Psoas muscle (tissue), 8 donors: Measurements from ENCODE around the gene CHRM5. TPM values are rescaled to one million over a fixed set of nuclear protein-coding genes. Genes with fewer than 3 reads are reported as not detected.

Experiments
- ATAC-seq, 4 donors: fragments of 200-7000 bp; cut with Tn5 transposase; one replicate each; pipeline ENCODE4 v1.9.1; 2020; ENCODE audit warnings: moderate library complexity in 3 of 4, mild to moderate bottlenecking in 2 of 4
- DNase-seq, 2 donors: peaks; one replicate each; pipeline ENCODE4 v3.0.0-alpha.2; 2020
- H3K27ac ChIP-seq: fragments of 200-600 bp; one replicate; pipeline ENCODE4 v1.8.0; 2022
- H3K27me3 ChIP-seq, 3 donors: fragments of 200-600 bp in 1 of 3; one replicate each; pipeline versions ENCODE4 v1.6.1 to v1.8.0; 2013 to 2022; ENCODE audit warnings: low read length in 2 of 3, mild to moderate bottlenecking in 2 of 3, moderate library complexity in 1 of 3; ENCODE audit not compliant: insufficient read depth in 3 of 3
- H3K36me3 ChIP-seq, 2 donors: fragments of 200-600 bp in 1 of 2; one replicate each; pipeline versions ENCODE4 v1.6.1 to v1.8.0; 2013 to 2022; ENCODE audit warnings: low read depth in 1 of 2, mild to moderate bottlenecking in 1 of 2, moderate library complexity in 1 of 2; ENCODE audit not compliant: insufficient read depth in 1 of 2
- H3K4me1 ChIP-seq: fragments of 200-600 bp; one replicate; pipeline ENCODE4 v1.8.0; 2022
- H3K4me3 ChIP-seq: fragments of 200-600 bp; one replicate; pipeline ENCODE4 v1.8.0; 2022; ENCODE audit warnings: mild to moderate bottlenecking
- H3K9me3 ChIP-seq: fragments of 200-600 bp; one replicate; pipeline ENCODE4 v1.8.0; 2022
- WGBS, 3 donors: extraction: QIAGEN DNeasy Blood & Tissue Kit; methylation state at CpG; one replicate each; pipeline versions ENCODE4 v1.1.6 to v1.1.7; 2013; 5-methylcytosine and 5-hydroxymethylcytosine counted together
- intact Hi-C, 2 donors: fragments of 100-400 bp; cut with DNase I; formaldehyde crosslinking; loops; one replicate each; pipeline versions ENCODE4 v1.11.0 to v1.14.2; 2022
- polyA plus RNA-seq, 3 donors: library from polyadenylated mRNA; stranded (reverse); fragments of 200-250 nt; gene quantifications; one replicate each; pipeline ENCODE4 v1.2.3, GENCODE V29; 2013
- total RNA-seq, 4 donors: library from RNA; stranded (reverse); fragmentation: NEBNext Ultra II Directional in 2 of 4; extraction: Animal tissue kit (Norgen Biotek cat#: 25700) in 2 of 4; gene quantifications; one replicate each; pipeline versions ENCODE4 v1.2.1 to v1.2.4, GENCODE V29; 2021 to 2023
- TF ChIP-seq, protein P1 (sequence below): fragments of 200-600 bp; IDR thresholded peaks from one replicate; pipeline ENCODE4 v1.8.0; 2022; ENCODE audit warnings: antibody characterized with exemption
- donor health status: healthy with polysubstance abuse.
- donor health status: DM: no; HTN: no; CAD: no; lungs with moderate emphysema.
- donor health status: Bipolar disorder and iron deficiency.
- donor health status: healthy.
- donor health status: DM: yes; HTN: yes; CAD: no.
- donor health status: DM: no; HTN: no; CAD: no.
- donor health status: DM: no; HTN: no; CAD: no.
- donor health status: DM: yes; HTN: yes; CAD: no.

Gene CHRM5
- total and polyA plus RNA-seq, 7 donors = under 0.01 to 0.04 TPM; not detected in 5

DNA sequence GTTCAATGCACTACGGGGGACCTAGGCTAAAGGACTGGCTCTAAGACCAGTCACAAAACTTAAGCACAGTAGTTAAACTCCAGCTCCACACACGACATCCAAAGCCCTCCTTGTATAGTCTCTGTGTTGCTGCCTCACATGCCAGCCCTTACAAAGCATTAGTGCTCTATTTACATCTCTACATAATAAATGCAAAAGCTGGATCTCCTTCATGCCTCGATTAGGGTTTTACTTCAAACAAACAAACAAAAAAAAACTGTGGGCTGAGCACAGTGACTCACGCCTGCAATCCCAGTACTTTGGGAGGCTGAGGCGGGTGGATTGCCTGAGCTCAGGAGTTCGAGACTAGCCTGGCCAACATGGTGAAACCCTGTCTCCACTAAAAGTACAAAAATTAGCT lies 143.2 kb downstream of the CHRM5 start:
- Histone ChIP-seq H3K27me3 (no peaks in the 10 kb centered on the region), H3K36me3 (no peaks in the 10 kb centered on the region), H3K9me3 (no peaks in the 10 kb centered on the region), H3K27ac (no peak overlapping the region), H3K4me1 (no peaks in the 10 kb centered on the region), H3K4me3 (no peak overlapping the region)
- intact Hi-C loops = loop anchor here (2.0 to 5.0 kb wide), 2 partner anchors 99 to 101 kb away; partner anchors contain the start of gene KATNBL1 (in 2 of the 2)
- TF ChIP-seq, protein P1, sequence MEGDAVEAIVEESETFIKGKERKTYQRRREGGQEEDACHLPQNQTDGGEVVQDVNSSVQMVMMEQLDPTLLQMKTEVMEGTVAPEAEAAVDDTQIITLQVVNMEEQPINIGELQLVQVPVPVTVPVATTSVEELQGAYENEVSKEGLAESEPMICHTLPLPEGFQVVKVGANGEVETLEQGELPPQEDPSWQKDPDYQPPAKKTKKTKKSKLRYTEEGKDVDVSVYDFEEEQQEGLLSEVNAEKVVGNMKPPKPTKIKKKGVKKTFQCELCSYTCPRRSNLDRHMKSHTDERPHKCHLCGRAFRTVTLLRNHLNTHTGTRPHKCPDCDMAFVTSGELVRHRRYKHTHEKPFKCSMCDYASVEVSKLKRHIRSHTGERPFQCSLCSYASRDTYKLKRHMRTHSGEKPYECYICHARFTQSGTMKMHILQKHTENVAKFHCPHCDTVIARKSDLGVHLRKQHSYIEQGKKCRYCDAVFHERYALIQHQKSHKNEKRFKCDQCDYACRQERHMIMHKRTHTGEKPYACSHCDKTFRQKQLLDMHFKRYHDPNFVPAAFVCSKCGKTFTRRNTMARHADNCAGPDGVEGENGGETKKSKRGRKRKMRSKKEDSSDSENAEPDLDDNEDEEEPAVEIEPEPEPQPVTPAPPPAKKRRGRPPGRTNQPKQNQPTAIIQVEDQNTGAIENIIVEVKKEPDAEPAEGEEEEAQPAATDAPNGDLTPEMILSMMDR = no peak
- 70 to 74% (median 71%) methylated on average over 6 of the region's 6 CpGs for WGBS, 3 donors
- no peak for DNase-seq
- ATAC-seq = no peak

DNA sequence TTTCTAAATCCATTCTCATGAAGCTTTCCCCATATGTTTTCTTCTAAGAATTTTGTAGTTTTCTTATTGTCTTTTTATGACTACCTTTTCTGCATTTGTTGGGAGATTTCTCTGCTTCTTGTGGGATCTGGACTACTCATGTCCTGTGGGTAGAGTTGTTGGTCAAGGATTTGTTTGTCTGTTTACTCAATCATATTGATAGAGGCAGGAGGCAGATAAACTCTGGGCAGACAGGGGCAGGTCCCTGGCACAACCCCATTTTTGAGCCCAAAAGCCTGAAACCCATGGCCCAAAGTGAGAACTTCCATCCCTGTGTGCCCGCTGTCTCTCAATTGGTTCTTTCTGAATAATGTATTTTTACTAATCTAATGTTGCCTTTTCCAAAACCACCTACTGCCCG lies 145.9 kb downstream of the CHRM5 start:
- no peak for DNase-seq
- TF ChIP-seq, protein P1 = no peak
- Histone ChIP-seq H3K27me3 (peaks cover 0 to 2% (median 0%) of the 10 kb centered on the region in 3 donors), H3K4me1 (no peaks in the 10 kb centered on the region), H3K4me3 (no peak overlapping the region), H3K27ac (no peak overlapping the region), H3K36me3 (no peaks in the 10 kb centered on the region), H3K9me3 (no peaks in the 10 kb centered on the region)
- ATAC-seq = no peak
- 48 to 50% (median 50%) methylated on average over 2 of the region's 2 CpGs for WGBS, 3 donors
- intact Hi-C loops = loop anchor here in 1 of 2 donors (5.0 kb wide), 1 partner anchor 98 kb away; the partner anchor contains the start of gene KATNBL1

DNA sequence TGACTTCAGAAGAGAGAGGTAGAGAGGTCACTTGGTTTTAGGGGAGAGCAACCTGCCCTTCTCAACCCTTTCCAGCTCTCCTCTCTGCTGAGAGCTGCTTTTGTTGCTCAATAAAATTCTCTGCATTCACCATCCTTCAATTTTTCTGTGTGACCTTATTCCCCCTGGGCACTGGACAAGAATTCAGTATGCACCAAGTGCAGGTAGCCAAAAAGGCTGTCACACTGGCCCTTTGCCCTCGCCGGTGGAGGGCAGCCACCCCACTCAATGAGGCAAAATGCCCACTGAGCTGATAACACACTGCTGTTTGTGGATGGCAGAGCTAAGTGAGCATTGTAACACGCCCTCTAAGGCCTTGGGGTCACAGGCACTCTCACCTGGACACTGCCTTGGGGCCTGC lies 146.4 kb downstream of the CHRM5 start:
- ATAC-seq (no peak), DNase-seq (no peak)
- intact Hi-C loops = loop anchor here in 1 of 2 donors (5.0 kb wide), 1 partner anchor 98 kb away; the partner anchor contains the start of gene KATNBL1
- TF ChIP-seq, protein P1 = no peak
- no peak overlapping the region for H3K4me3 ChIP-seq
- no peak overlapping the region for H3K27ac ChIP-seq
- no peaks in the 10 kb centered on the region for H3K36me3 ChIP-seq
- 46 to 62% (median 57%) methylated on average over 3 of the region's 3 CpGs for WGBS, 3 donors
- no peaks in the 10 kb centered on the region for H3K9me3 ChIP-seq
- peaks cover 0 to 2% (median 0%) of the 10 kb centered on the region in 3 donors for H3K27me3 ChIP-seq
- no peaks in the 10 kb centered on the region for H3K4me1 ChIP-seq

DNA sequence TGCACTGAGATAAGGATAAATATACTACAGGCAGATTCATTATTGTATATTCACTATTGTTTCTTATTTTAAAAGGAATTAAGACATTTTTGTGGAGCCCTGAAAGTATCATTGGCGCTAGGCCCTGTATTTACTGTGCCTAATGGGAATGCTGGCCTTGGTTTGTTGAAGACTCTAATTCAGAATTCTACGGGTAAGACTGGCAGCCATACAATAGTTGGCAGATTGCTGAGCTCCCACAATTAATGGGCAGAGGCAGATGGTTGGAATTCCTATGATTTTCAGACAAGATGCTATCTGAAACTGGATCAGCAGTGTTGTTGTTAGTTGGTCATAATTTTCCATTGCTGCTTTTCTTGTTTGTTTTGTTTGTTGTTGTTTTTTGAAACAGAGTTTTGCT lies 148.3 kb downstream of the CHRM5 start:
- no peaks in the 10 kb centered on the region for H3K36me3 ChIP-seq
- WGBS, 3 donors = 39 to 48% (median 45%) methylated on average over 2 of the region's 2 CpGs
- H3K27ac ChIP-seq = no peak overlapping the region
- no peaks in the 10 kb centered on the region for H3K4me1 ChIP-seq
- peaks cover 0 to 2% (median 0%) of the 10 kb centered on the region in 3 donors for H3K27me3 ChIP-seq
- TF ChIP-seq, protein P1 = no peak
- no peak for DNase-seq
- intact Hi-C loops = no loop called here
- no peaks in the 10 kb centered on the region for H3K9me3 ChIP-seq
- H3K4me3 ChIP-seq = no peak overlapping the region
- ATAC-seq = no peak

Other genes with a start within 250 kb of the CHRM5 start
- 10 to 100 TPM; 17.2 to 30.3 (median 21.6) TPM for gene AVEN, start 70.7 kb downstream of the CHRM5 start, total RNA-seq
- 10 to 100 TPM; 20.9 to 23.4 (median 22.9) TPM for gene AVEN, start 70.7 kb downstream of the CHRM5 start, polyA plus RNA-seq
- gene EMC7, start 133.4 kb downstream of the CHRM5 start, total RNA-seq = 10 to 100 TPM; 50.4 to 82.8 (median 65.1) TPM
- gene EMC7, start 133.4 kb downstream of the CHRM5 start, polyA plus RNA-seq = 100 to 1,000 TPM in 2 of 3 donors, 10 to 100 TPM in 1; 99.8 to 128 (median 117) TPM
- gene PGBD4, start 133.6 kb downstream of the CHRM5 start, total RNA-seq = 1 to 10 TPM; 1.4 to 2.1 (median 1.8) TPM
- gene PGBD4, start 133.6 kb downstream of the CHRM5 start, polyA plus RNA-seq = 1 to 10 TPM in 2 of 3 donors, under 1 TPM in 1; 0.70 to 5.0 (median 1.0) TPM
- gene KATNBL1, start 241.6 kb downstream of the CHRM5 start, total RNA-seq = 10 to 100 TPM; 12.2 to 19.5 (median 16.4) TPM
- 10 to 100 TPM; 10.4 to 22.3 (median 17.5) TPM for gene KATNBL1, start 241.6 kb downstream of the CHRM5 start, polyA plus RNA-seq